AG04449 (cell line): ENCODE measurements around the gene ZNF536.

Source experiments
- CTCF ChIA-PET: fragments of 350-600 bp; formaldehyde crosslinking; extraction: SDS; loops from one replicate; lab custom pipeline; 2021; ENCODE audit warnings: antibody characterized with exemption; lab: Yijun Ruan, JAX
- POLR2A ChIA-PET: fragments of 400-600, 350-600 bp; formaldehyde crosslinking; extraction: SDS; loops from one replicate; lab custom pipeline; 2020; ENCODE audit warnings: antibody characterized with exemption, inconsistent platforms; lab: Yijun Ruan, JAX
- DNase-seq: peaks from one replicate; pipeline ENCODE4 v3.0.0-alpha.2; 2010; ENCODE audit warnings: low read depth, low spot score
- H3K4me3 ChIP-seq: 2 replicates; pipeline ENCODE4 v1.5.1; 2011; ENCODE audit warnings: low read depth, mild to moderate bottlenecking, control low read depth, low read length
- CTCF ChIP-seq: IDR thresholded peaks from one replicate; pipeline ENCODE4 v1.5.1; 2011; ENCODE audit warnings: mild to moderate bottlenecking, moderate library complexity, low read length, control low read depth, inconsistent platforms; ENCODE audit not compliant: insufficient read depth; ENCODE audit errors: missing control alignments

Gene ZNF536

GRCh38 chr19:30388819-30389218, 16.6 kb downstream of the ZNF536 start:
- no peak for TF ChIP-seq CTCF
- H3K4me3 ChIP-seq, result no peak overlapping the region
- ChIA-PET POLR2A (no interaction called here), CTCF (no interaction called here)
- no peak for DNase-seq

- ChIA-PET POLR2A (no interaction called here), CTCF (no interaction called here)
- no peak for DNase-seq
- no peak overlapping the region for H3K4me3 ChIP-seq
- no peak for TF ChIP-seq CTCF
Observed at GRCh38 chr19:30390356-30390988, 18.3 kb downstream of the ZNF536 start.

DNA sequence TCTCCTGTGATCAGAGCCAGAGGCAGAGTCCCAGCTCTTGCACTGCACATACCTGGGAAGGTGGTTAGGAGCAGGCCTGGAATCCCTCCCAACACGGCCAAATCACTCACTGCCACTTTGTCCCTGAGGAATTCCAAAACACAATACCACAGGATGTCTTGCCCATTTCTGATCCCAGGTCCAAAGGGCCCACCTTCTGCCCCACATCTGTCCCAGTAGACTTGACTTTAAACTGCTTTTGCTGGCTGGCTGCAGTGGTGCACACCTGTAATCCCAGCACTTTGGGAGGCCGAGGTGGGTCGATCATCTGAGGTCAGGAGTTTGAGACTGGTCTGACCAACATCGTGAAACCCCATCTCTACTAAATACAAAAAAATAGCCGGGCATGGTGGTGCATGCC, 18.9 kb downstream of the ZNF536 start:
- POLR2A ChIA-PET, result no interaction called here
- DNase-seq, result no peak
- CTCF ChIA-PET, result no interaction called here
- TF ChIP-seq CTCF, result no peak
- H3K4me3 ChIP-seq, result no peak overlapping the region

DNA sequence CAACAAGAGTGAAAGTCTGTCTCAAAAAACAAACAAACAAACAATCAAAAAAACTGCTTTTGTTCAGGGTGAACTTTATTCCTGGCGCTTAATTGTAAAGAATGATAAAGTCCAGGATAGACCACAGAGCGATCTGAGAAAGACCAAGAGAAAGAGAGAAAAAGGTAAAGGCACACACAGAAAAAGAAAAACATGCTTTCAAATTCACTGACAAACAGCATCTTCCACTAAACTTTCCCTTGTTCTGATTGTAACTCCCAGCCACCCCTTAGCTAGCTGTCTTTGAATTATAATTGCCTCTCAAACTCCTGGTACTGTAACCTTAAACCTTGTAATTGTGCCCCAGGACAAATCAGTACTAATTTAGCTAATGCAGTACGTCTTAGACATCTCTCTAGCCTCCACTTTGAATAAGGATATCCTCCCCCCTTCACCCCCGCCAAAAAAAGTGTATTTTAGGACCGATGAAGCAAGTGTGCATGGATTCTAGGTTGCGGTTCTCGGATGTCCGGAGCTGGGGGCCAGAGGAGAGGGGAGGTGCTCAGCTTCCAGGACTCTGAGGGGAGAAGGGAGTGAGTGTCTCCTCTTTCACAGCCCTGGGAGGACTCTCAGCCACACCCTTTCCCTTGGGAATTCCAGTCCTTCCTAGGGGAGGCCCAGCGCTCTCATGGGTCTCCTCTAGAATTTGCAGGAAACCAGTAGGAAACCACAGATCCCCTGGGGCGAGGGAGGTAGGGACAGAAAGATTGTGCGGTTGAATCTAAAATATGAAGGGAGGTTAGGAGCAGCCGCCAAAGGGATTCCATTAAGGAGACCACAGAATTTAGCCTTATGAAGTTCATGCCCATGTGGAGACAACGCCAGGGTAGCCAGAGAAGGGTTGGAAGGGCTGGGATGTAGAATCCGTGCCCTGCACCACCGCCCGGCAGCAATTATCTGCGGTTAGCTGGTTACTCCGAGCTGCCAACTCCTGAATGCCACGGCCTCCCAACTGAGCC, 19.7 kb downstream of the ZNF536 start:
- POLR2A ChIA-PET, result no interaction called here

DNA sequence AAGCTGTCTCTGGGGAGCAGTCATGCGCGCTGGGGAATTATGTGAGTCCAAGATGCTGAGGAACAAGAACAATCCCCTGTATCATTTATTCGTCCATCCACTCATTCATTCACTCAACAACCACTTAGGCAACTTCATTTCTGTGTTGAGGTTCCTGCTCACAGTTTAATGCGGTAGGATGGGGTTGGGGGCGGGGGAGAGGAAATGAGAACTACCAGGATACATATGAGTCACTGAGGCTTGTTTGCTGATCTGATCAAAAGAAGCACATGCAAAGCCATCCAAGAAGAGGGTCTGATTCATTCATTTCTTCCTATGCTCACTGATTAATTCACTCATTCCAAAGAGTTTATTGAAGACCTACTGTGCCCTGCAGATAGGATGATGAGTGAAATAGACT, 20.9 kb downstream of the ZNF536 start:
- no peak overlapping the region for H3K4me3 ChIP-seq
- POLR2A ChIA-PET, result no interaction called here
- TF ChIP-seq CTCF, result no peak
- no peak for DNase-seq
- CTCF ChIA-PET, result no interaction called here

More for the DNA sequence above, 19.7 kb downstream of the ZNF536 start:
- CTCF ChIA-PET, result no interaction called here
- no peak for TF ChIP-seq CTCF
- no peak overlapping the region for H3K4me3 ChIP-seq
- peak; percentile 5 for DNase-seq

DNA sequence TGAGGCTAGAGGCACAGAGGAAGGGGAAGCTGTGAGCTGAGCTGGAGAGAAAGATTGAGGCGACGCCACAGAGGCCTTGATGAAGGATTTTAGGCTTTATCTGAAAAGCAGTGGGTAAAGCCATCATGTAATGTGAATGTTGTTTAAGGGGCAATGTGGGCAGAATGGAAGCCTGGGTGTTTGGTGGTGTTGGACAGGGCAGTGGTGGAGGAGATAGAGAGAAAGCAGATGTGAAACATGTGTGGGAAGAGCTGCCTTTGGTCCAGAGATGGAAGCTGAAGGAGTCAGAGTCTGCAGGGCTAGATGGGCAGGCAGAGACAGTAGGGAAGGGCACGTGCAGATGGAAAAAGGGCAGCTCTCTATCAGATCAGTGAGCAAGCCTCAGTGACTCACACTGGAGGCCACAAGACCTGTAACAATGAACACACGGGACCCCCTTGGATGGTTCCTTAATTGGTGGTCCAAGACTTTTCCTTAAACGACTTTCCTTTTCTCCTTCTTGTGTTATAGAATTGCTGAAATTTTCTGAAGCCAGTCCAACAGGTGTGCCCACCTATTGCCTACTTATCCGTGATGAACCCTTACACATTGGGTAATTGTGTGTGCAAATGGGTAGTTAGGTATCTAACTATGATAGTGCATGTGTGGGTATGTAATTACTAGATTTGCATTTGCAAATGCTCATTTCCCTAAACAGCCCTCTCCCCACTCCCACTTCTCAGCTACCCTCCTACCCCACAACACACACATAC, 21.7 kb downstream of the ZNF536 start:
- H3K4me3 ChIP-seq, result no peak overlapping the region
- ChIA-PET CTCF (no interaction called here), POLR2A (no interaction called here)
- no peak for TF ChIP-seq CTCF
- no peak for DNase-seq
